SU-DHL-6 (cell line): ENCODE measurements around the gene ARMC3.

Source experiments
- EZH2phosphoT487 ChIP-seq: fragments of 200-600 bp; sonication (generic), shearing (Covaris generic); conservative IDR thresholded peaks from 2 replicates; pipeline ENCODE4 v1.6.1; 2018; ENCODE audit warnings: mild to moderate bottlenecking, antibody characterized with exemption, low read length, moderate library complexity, mixed read lengths
- TF ChIP-seq, protein P1 (sequence below): fragments of 200-600 bp; sonication (generic); IDR thresholded peaks from one replicate; pipeline ENCODE4 v1.5.1; 2017; ENCODE audit warnings: antibody characterized with exemption, mild to moderate bottlenecking, low read length, moderate library complexity; ENCODE audit not compliant: insufficient read depth, poor library complexity, severe bottlenecking

DNA sequence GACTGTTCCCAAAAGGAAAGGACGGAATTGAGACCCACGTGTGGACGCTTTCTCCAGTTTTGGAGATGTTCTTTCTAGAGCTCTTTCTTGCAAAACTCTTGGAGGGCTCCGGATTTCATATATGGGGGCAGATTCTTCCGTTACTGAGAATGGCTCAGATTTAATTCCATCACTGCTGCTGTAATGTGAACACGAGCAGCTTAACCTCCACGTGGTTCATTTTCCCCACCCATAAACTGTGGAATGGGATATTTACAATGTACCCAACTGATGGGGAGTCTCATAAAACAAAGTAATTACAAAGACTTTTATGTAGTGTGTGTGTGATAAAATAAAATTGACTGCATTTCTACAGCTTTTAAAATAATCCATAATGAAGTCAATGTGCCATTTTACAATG is 152.4 kb downstream of the ARMC3 start:
- TF ChIP-seq, protein P1, sequence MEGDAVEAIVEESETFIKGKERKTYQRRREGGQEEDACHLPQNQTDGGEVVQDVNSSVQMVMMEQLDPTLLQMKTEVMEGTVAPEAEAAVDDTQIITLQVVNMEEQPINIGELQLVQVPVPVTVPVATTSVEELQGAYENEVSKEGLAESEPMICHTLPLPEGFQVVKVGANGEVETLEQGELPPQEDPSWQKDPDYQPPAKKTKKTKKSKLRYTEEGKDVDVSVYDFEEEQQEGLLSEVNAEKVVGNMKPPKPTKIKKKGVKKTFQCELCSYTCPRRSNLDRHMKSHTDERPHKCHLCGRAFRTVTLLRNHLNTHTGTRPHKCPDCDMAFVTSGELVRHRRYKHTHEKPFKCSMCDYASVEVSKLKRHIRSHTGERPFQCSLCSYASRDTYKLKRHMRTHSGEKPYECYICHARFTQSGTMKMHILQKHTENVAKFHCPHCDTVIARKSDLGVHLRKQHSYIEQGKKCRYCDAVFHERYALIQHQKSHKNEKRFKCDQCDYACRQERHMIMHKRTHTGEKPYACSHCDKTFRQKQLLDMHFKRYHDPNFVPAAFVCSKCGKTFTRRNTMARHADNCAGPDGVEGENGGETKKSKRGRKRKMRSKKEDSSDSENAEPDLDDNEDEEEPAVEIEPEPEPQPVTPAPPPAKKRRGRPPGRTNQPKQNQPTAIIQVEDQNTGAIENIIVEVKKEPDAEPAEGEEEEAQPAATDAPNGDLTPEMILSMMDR: no peak
- TF ChIP-seq EZH2phosphoT487: no peak
